Panc1 (cell line): Measurements from ENCODE around the gene DPT.

ENCODE experiments used
- CTCF ChIP-seq: fragments of 450-650 bp; IDR thresholded peaks from 2 replicates; pipeline ENCODE4 v1.5.1; 2017; ENCODE audit warnings: mild to moderate bottlenecking
- POLR2AphosphoS5 ChIP-seq: IDR thresholded peaks from 2 replicates; pipeline ENCODE4 v1.6.1; 2012; ENCODE audit warnings: mild to moderate bottlenecking, low read depth, low read length, moderate library complexity
- REST ChIP-seq, 2 experiments: IDR thresholded peaks; 2 replicates each; pipeline ENCODE4 v1.6.1; 2011 to 2012; ENCODE audit warnings: low read depth in 2 of 2, control low read depth in 1 of 2, low read length in 1 of 2, mild to moderate bottlenecking in 1 of 2, moderate library complexity in 1 of 2; ENCODE audit not compliant: insufficient read depth in 1 of 2
- SIN3A ChIP-seq: IDR thresholded peaks from 2 replicates; pipeline ENCODE4 v1.6.1; 2012; ENCODE audit warnings: low read depth, mild to moderate bottlenecking, low read length, moderate library complexity, borderline replicate concordance; ENCODE audit not compliant: insufficient read depth

GRCh38 chr1:168733241-168733640 is 4.2 kb upstream of the DPT start:
- TF ChIP-seq POLR2AphosphoS5, result no peak
- TF ChIP-seq CTCF, result no peak
- TF ChIP-seq SIN3A, result no peak
- TF ChIP-seq REST (IDR thresholded peaks at IDR 0.05; ENCODE audit: insufficient read depth in 1 of 2, low read depth in 2 of 2, low read length in 1 of 2), result no peak
